Adrenal gland (tissue), 12 donors: ENCODE data around the gene PRSS53. TPM values are rescaled to one million over a fixed set of nuclear protein-coding genes. Genes with fewer than 3 reads are reported as not detected.

Experiments
- DNase-seq, 7 donors: peaks; one replicate each; pipeline ENCODE4 v3.0.0-alpha.2; 2019 to 2020
- H3K27ac ChIP-seq, 5 donors: fragments of 200-600 bp; sonication (generic) in 4 of 5; 1 replicate in 3 of 5; 2 replicates in 2 of 5; pipeline versions ENCODE4 v1.5.1 to v1.8.0; 2016 to 2020; ENCODE audit warnings: mild to moderate bottlenecking in 1 of 5
- H3K27me3 ChIP-seq: fragments of 200-600 bp; 2 replicates; pipeline ENCODE4 v1.8.0; 2021
- H3K36me3 ChIP-seq, 2 donors: fragments of 200-600 bp; replicated peaks in 1 of 2; 1 replicate in 1 of 2; 2 replicates in 1 of 2; pipeline versions ENCODE4 v1.5.1 to v1.8.0; 2018 to 2022
- H3K4me1 ChIP-seq, 2 donors: fragments of 200-600 bp; replicated peaks in 1 of 2; 1 replicate in 1 of 2; 2 replicates in 1 of 2; pipeline versions ENCODE4 v1.5.1 to v1.8.0; 2018 to 2021
- H3K4me3 ChIP-seq, 4 donors: fragments of 200-600 bp; sonication (generic) in 3 of 4; one replicate each; pipeline ENCODE4 v1.5.1; 2016 to 2018
- H3K9me3 ChIP-seq, 3 donors: fragments of 200-600 bp; sonication (generic) in 1 of 3; replicated peaks in 1 of 3; 1 replicate in 2 of 3; 2 replicates in 1 of 3; pipeline versions ENCODE4 v1.5.1 to v1.8.0; 2016 to 2021
- POLR2A ChIP-seq, 2 donors: fragments of 450-650 bp; IDR thresholded peaks; one replicate each; pipeline ENCODE4 v1.6.1; 2017; ENCODE audit warnings: antibody characterized with exemption in 2 of 2, mild to moderate bottlenecking in 2 of 2, moderate library complexity in 1 of 2
- WGBS, 4 donors: extraction: QIAGEN DNeasy Blood & Tissue Kit in 2 of 4; methylation state at CpG; one replicate each; pipeline versions ENCODE4 v1.1.5 to v1.1.7; 2013 to 2017; 5-methylcytosine and 5-hydroxymethylcytosine counted together
- intact Hi-C, 2 donors: fragments of 100-400 bp; cut with DNase I; formaldehyde crosslinking; loops; one replicate each; pipeline versions ENCODE4 v1.14.1 to v1.15.0; 2022 to 2023
- polyA plus RNA-seq, 3 donors: library from polyadenylated mRNA; stranded (reverse); fragments of 200-250 nt in 2 of 3; fragments of 350-450 nt in 1 of 3; fragmentation: Illumina TruSeq in 1 of 3; extraction: RNeasy Lipid Tissue Mini Kit (QIAGEN cat#74804) in 1 of 3; gene quantifications; one replicate each; pipeline ENCODE4 v1.2.3, GENCODE V29; 2013 to 2014
- total RNA-seq, 9 donors: library from RNA; depleted of rRNA in 4 of 9; stranded (reverse); fragments of >200 nt in 4 of 9; fragments of 120-200 nt in 1 of 9; fragmentation: NEBNext Ultra II Directional in 1 of 9; extraction: Animal tissue kit (Norgen Biotek cat#: 25700) in 1 of 9; gene quantifications; one replicate each; pipeline versions ENCODE4 v1.1.0 to v1.2.4, GENCODE V29; 2013 to 2023
- TF ChIP-seq, protein P1 (sequence below), 6 experiments: fragments of 450-650 bp in 4 of 6; fragments of 200-600 bp in 2 of 6; sonication (generic) in 1 of 6; IDR thresholded peaks; 1 replicate in 5 of 6; 2 replicates in 1 of 6; pipeline versions ENCODE4 v1.5.1 to v1.8.0; 2016 to 2021; ENCODE audit warnings: antibody characterized with exemption in 6 of 6, mild to moderate bottlenecking in 2 of 6, moderate library complexity in 1 of 6
- donor health status: healthy with polysubstance abuse.
- donor health status: Bipolar disorder and iron deficiency.
- donor health status: DM: yes; HTN: yes; CAD: no.
- donor health status: DM: no; HTN: no; CAD: no.
- donor health status: DM: no; HTN: no; CAD: no.
- donor health status: DM: yes; HTN: yes; CAD: no.

PRSS53 gene
- total and polyA plus RNA-seq, 12 donors, result 0.18 to 11.0 (median 1.1) TPM

DNA sequence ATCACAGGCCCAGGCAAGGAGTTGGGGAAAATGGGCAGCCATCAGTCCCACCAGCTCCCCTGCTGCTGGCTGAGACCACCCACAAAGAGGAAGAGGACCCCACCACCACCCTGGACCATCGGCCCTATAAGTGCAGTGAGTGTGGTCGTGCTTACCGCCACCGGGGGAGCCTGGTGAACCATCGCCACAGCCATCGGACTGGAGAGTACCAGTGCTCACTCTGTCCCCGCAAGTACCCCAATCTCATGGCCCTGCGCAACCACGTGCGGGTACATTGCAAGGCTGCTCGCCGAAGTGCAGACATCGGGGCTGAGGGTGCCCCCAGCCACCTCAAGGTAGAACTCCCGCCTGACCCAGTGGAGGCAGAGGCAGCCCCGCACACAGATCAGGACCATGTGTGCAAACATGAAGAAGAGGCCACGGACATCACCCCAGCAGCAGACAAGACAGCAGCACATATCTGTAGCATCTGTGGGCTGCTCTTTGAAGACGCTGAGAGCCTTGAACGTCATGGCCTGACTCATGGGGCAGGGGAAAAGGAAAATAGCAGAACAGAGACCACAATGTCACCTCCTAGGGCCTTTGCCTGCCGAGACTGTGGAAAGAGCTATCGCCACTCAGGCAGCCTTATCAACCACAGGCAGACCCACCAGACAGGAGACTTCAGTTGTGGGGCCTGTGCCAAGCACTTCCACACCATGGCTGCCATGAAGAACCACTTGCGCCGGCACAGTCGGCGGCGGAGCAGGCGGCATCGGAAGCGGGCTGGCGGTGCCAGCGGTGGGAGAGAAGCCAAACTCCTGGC is 10.9 kb downstream of the PRSS53 start:
- Histone ChIP-seq H3K27me3 (no peaks in the 10 kb centered on the region), H3K4me3 (no peak overlapping the region), H3K36me3 (peaks cover 0 to 51% of the 10 kb centered on the region in 2 donors), H3K27ac (no peak overlapping the region), H3K9me3 (no peaks in the 10 kb centered on the region), H3K4me1 (peaks cover 3 to 12% of the 10 kb centered on the region in 2 donors)
- 90 to 91% (median 90%) methylated on average over 19 to 30 of the region's 30 CpGs for WGBS, 4 donors
- intact Hi-C loops, result no loop called here
- TF ChIP-seq, protein P1, sequence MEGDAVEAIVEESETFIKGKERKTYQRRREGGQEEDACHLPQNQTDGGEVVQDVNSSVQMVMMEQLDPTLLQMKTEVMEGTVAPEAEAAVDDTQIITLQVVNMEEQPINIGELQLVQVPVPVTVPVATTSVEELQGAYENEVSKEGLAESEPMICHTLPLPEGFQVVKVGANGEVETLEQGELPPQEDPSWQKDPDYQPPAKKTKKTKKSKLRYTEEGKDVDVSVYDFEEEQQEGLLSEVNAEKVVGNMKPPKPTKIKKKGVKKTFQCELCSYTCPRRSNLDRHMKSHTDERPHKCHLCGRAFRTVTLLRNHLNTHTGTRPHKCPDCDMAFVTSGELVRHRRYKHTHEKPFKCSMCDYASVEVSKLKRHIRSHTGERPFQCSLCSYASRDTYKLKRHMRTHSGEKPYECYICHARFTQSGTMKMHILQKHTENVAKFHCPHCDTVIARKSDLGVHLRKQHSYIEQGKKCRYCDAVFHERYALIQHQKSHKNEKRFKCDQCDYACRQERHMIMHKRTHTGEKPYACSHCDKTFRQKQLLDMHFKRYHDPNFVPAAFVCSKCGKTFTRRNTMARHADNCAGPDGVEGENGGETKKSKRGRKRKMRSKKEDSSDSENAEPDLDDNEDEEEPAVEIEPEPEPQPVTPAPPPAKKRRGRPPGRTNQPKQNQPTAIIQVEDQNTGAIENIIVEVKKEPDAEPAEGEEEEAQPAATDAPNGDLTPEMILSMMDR (IDR thresholded peaks at IDR 0.05), result no peak
- no peak for TF ChIP-seq POLR2A (IDR thresholded peaks at IDR 0.05)
- DNase-seq, result no peak

DNA sequence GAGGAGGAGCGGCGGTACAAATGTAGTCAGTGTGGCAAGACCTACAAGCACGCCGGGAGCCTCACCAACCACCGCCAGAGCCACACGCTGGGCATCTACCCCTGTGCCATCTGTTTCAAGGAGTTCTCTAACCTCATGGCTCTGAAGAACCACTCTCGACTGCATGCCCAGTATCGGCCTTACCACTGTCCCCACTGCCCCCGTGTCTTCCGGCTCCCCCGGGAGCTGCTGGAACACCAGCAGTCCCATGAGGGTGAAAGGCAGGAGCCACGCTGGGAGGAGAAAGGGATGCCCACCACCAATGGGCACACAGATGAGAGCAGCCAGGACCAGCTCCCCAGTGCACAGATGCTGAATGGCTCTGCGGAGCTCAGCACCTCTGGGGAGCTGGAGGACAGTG is 11.7 kb downstream of the PRSS53 start:
- intact Hi-C loops, result no loop called here
- no peak overlapping the region for H3K27ac ChIP-seq
- no peak for TF ChIP-seq POLR2A (IDR thresholded peaks at IDR 0.05)
- TF ChIP-seq, protein P1 (IDR thresholded peaks at IDR 0.05), result no peak
- no peaks in the 10 kb centered on the region for H3K9me3 ChIP-seq
- DNase-seq, result no peak
- peaks cover 0 to 51% of the 10 kb centered on the region in 2 donors for H3K36me3 ChIP-seq
- no peaks in the 10 kb centered on the region for H3K27me3 ChIP-seq
- no peak overlapping the region for H3K4me3 ChIP-seq
- 95 to 99% (median 96%) methylated on average over 10 to 13 of the region's 13 CpGs for WGBS, 4 donors
- H3K4me1 ChIP-seq, result peaks cover 8 to 20% of the 10 kb centered on the region in 2 donors

DNA sequence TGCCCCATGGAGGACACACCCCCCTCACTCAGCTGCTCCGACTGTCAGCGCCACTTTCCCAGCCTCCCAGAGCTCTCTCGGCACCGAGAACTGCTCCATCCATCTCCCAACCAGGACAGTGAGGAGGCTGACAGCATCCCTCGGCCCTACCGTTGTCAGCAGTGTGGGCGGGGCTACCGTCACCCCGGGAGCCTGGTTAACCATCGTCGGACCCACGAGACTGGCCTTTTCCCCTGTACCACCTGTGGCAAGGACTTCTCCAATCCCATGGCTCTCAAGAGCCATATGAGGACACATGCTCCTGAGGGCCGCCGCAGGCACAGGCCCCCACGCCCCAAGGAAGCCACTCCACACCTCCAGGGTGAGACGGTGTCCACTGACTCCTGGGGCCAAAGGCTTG is 12.4 kb downstream of the PRSS53 start:
- intact Hi-C loops, result no loop called here

GRCh38 chr16:31074814-31075183 is 13.9 kb downstream of the PRSS53 start:
- TF ChIP-seq, protein P1 (IDR thresholded peaks at IDR 0.05), result no peak
- no peak for TF ChIP-seq POLR2A (IDR thresholded peaks at IDR 0.05)
- H3K9me3 ChIP-seq, result no peaks in the 10 kb centered on the region
- DNase-seq, result no peak
- peaks cover 13 to 29% of the 10 kb centered on the region in 2 donors for H3K4me1 ChIP-seq
- peak overlapping the region; percentile 18 to 100 (median 94) for H3K4me3 ChIP-seq
- peaks cover 0 to 36% of the 10 kb centered on the region in 2 donors for H3K36me3 ChIP-seq
- 1 to 3% (median 1%) methylated on average over 7 of the region's 7 CpGs for WGBS, 4 donors
- intact Hi-C loops, result no loop called here
- peak overlapping the region; percentile 66 to 98 (median 91) for H3K27ac ChIP-seq
- no peaks in the 10 kb centered on the region for H3K27me3 ChIP-seq

More for the DNA sequence above, 12.4 kb downstream of the PRSS53 start:
- 60 to 92% (median 80%) methylated on average over 8 to 16 of the region's 16 CpGs for WGBS, 4 donors
- no peak for TF ChIP-seq POLR2A (IDR thresholded peaks at IDR 0.05)
- TF ChIP-seq, protein P1 (IDR thresholded peaks at IDR 0.05), result no peak
- no peaks in the 10 kb centered on the region for H3K27me3 ChIP-seq
- H3K9me3 ChIP-seq, result no peaks in the 10 kb centered on the region
- H3K27ac ChIP-seq, result no peak overlapping the region
- H3K4me1 ChIP-seq, result peaks cover 13 to 27% of the 10 kb centered on the region in 2 donors
- H3K4me3 ChIP-seq, result no peak overlapping the region
- peak in 2 of 7 donors; percentile 23 to 50 for DNase-seq
- peaks cover 0 to 51% of the 10 kb centered on the region in 2 donors for H3K36me3 ChIP-seq
